Activated gamma-delta T cell treated with Interleukin-2 at 50 U/mL for 16 hours (primary cell): ENCODE data around the gene POMGNT2.

Experiments
- DNase-seq: peaks from one replicate; pipeline ENCODE4 v3.0.0-alpha.2; 2020

The POMGNT2 gene

DNA sequence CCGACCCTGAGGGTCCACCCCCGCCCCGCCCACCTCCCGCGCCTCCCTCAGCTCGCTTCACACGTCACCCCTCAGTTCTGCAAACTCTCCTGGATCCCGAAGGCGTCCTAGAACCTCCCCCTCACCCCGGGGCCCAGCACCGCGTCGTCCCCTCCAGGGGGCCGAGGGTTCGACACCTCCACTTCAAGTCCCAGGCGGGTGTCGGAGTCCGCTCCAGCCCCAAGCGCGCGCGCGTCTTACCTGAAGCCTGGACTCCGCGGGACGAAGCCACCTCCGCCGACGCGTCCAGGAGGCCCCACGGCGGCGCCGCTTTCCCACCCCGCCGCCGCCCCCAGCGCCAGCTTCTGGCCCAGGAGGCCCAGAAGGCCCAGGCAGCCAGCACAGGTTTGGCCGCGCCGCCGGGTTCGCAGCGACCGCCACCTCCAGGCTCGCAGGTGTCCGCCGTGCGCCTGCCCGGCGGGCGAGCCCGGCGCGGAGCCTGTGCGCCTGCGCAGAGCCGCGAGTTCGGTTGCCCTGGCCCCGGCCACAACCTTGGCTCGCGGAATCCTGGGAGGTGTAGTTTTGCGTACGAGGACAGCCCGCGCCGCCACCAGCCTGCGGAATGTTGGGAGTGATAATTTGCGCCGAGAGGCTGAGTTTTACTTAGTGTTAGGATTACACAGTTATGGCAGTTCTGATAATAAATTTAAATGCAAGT, at the start of gene POMGNT2:
Gene POMGNT2 (minus strand): TSS at position 484 of the 697 bp plus-strand sequence. CDS start 24,648 bp downstream, outside the sequence.
- peak; percentile 86 for DNase-seq

DNA sequence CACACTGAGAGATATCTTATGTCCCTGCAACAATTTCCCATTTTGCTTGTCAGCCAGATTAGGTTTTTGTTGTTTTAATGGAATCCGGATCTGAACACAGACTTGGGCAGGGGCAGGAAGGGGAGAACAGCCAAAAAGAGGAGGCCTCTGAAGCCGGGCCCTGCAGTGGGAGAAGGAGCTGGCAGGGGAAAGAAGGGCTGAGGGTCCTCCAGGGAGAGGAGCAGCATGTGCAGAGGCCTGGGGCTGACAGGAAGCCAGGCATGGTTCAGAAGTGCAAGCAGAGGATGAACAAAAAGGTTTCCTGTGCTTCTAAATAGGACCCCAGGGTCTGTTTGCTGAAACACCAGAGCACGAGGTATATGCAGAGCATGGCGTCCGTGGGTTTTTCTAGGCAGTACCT, 49.1 kb upstream of the POMGNT2 start:
- DNase-seq: no peak

DNA sequence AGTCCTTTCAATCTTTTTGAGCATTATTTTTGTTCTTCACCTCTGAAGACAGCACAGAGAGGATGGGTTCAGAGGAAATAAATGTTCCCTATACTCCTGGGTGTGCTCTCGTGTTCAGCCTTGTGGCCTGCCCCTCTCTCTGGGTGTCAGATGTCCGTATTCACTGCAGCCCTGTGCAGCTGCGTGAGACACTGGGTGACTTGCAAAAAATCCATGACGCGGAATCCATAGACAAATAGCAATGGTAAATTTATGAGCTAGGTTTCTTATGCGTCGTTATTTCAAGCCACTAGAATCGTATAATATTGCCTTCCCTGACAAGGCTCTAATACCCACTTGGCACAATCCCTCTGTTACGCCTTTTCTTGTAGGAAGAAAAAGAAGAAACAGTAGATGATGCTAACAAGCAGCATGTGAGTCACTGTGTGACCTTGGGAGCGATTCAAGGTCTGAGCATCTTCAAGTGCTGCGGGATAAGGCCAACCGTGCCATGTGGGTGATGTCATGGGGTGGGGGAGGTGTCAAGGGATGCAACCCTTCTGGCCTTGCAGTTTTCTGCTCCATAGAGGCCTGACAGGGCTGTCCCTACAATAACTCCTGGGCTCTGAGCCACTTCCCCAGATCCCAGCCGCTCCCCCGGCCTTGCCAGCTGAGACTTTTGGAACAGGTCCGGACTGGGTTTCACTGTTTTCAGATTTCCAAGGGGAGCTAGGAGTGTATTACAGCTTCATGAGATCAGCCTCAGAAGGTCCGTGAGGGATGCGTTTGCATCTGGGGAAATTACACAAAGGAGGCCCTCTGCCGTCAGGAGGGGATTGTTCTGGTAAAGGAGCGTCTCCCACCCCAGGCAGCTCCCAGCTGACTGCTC, 47.6 kb upstream of the POMGNT2 start:
- no peak for DNase-seq

DNA sequence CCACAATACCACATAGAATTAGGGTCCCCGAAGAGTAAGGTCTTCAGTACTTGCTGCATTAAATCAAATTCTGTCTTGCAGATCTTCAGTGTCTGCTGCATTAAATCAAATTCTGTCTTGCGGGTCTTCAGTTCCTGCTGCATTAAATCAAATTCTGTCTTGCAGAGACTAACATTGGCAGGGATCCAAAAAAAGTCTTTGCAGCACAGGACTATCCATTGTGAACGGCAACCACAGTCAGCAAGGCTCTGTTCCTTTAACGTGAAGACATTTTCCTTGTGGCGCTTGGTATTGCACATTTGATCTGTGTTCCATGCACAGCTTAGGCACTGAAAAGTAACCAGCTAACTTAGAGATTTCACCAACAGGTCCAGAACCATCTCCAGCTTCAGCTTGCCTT, 46.8 kb upstream of the POMGNT2 start:
- no peak for DNase-seq

DNA sequence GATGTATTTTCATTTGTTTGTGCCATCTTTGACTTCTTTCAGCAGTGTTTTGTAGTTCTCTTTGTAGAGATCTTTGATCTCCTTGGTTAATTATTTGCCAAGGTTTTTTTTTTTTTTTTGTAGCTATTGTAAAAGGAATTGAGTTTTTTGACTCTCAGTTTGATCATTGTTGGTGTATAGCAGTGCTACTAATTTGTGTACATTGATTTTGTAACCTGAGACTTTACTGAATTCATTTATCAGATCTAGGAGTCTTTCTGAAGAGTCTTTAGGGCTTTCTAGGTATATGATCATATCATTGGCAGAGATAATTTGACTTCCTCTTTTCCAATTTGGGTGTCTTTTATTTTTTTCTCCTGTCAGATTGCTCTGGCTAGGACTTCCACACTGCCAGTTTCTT, 42.2 kb upstream of the POMGNT2 start:
- DNase-seq: no peak

DNA sequence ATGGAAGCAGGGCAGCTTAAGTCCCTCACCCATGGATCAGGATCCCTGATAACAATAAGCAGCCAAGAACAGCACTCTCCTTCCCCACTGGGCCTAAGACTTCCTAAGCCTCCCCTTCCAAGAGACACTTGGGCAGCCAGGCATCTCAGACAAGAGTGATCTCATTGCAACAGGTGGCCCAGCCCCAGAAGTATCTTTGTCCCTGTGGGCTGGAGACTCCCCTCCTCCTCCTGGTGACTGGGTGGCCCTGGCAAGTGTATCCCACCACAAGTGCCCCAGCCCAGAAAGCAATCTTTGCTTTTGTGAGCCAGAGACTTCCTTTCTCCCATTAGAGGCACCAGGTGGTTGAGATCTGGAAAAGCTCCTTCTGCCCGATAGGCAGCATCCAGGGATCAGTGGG, 40.7 kb upstream of the POMGNT2 start:
- no peak for DNase-seq

DNA sequence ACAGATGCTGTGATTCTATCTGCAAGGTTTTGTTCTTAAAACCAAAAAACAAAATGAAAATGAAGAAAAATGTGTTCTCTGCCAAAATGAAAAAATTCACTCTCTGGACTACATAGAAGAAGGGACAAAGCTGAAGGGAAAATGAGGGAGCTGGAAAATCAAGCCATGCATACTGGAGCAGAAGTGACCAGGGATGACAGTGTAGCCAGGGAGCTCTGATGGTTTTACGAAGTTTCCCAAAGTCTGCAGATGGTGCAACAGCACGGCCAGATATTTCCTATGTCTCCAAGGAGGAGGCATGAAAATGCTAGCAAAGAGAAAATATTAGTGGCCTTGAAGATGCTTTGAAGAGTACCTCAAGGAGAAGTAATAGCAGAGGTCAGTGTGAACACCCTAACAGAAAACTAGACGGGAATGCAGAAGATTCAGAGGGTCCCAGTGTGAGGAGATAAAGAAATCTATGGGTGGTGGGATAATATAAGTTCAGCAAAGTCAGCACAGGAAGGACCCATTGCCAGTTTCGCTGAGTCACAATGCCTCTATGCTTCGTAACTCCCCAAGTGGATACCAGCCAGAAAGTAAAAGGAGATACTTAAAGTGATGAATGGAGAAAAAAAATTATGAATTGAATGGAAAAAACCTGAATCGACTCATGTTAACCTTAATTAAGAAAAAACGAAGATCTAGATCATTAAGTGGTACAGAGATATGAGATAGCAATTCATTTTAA, 39.0 kb upstream of the POMGNT2 start:
- DNase-seq: no peak

DNA sequence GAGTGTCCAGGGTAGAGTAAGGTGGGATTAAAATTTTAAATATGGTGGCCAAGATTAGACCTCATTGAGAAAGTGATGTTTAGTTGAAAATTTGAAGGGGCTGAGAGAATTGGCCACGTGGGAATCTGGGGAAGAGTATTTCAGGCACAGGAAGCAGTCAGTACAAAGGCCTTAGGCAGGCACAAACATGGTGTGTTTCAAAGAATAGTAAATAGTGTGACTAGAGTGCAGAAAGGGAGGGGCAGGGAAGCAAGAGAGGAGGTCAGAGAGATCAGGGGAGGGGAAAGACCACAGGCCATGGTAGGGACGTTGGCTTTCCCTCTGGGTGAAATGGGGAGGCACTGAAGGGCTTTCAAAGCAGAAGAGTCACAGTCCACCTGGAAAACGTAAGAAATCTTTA, 36.6 kb upstream of the POMGNT2 start:
- no peak for DNase-seq

DNA sequence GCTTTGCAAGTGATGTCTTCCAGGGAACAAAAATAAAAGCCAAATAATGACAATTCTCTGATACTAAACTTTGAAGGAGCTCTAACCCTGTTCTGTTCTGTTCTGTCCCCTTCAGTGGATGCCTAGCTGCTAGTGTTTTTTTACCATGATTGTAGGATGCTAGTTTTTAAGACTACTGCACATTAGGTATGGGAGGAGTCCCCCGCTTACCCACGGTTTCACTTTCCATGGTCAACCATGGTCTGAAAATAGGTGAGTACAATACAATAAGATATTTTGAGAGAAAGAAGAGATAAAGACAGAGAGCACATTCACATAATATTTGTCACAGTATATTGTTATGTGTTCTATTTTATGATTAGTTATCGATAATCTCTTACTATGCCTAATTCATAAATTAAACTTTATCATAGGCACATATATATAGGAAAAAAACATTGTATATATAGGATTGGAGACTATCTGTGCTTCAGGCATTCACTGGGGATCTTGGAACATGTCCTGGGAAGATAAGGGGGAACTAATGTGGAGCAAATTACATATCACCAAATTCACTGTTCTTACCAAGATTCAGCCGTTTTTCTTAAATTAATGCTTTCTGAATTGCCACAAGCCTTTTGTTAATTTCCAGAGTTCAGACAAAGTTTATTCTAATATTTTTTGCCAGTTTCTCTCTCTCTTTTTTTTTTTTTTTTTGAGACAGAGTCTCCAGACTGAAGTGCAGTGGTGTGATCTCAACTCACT, 32.8 kb upstream of the POMGNT2 start:
- no peak for DNase-seq

DNA sequence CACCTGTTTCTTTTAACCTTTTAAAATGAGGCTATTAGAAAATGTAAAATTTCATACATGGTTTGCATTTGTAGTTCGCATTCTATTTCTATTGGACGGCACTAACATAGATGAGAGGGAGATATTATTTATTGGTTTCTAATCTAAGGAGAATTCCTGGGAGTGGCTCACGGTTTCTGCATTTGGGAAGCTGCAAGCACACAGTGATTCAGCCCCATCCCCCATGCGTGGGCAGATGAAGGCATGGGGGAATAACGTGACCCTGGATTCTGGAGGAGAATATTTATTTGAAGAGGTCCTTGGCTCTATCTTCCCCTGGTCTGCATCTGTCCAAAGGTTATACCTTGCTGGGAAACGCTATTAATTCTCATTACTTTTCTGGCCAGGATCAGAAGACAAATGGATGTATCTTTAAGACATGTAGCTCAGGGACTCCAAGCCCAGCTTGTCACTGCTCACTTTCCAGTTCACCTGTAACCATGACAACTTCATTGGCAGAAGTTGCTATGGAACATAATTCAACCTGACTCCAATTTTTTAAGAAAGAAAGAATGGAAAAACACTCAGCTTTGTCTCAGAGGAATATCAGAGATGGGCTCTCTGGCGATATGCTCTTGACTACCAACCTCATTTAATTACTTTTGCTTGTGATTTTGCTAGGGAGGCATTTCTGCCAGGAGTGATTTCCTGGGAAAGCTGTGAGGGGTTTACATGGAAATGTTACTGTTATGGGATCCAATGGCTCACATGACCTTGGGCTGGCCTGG, 27.2 kb upstream of the POMGNT2 start:
- no peak for DNase-seq

DNA sequence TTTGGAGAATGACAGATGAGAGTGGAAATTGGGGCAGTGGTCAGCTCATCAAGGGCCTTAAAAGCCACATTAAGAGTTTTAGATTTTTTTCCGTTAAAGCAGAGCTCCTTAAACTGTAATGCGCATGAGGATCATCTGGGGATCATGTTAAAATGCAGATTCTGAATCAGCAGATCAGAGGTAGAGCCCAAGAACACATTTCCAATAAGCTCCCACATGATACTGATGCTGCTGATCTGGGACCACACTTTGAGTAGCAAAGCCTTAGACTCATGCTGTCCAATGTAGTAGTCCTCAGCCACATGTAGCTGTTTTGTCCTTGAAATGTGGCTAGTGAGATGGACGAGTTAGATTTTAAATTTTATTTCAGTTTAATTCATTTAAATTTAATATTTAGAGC, 26.3 kb upstream of the POMGNT2 start:
- DNase-seq: no peak

DNA sequence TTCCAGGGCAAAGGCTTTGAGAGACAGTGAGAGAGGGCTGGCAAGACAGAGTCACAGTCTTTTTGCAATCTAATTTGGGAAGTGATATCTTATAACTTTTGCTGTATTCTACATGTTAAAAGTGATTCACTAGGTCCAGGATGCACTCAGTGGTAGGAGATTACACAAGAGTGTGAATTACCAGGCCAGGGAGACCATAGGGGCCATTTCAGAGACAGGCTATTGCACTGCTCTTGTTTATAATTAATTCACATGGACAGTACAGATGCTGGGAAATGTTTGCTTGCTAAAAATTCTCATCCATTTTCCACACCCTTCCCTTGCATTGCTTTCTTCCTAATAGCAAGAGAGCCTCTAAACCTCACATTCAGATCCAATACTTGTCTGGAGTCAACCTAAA, 22.6 kb upstream of the POMGNT2 start:
- no peak for DNase-seq

DNA sequence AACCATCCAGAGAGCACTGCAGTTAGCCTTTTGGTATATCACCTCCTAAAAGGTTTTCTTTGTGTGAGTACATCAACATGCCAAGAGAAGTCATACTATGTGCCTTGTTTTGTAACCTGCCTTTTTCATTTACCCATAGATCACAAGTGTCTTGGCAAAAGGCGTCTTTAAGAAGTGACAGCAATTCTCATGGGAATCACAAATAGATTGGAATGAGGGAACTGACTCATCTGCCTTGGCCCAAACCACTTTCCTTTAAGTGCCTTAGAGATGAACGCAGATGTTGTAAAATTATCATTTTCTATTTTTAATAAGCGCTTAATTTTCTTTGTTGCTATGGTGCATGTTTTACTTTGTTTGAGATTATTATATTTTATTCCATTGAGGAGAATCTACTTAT, 20.7 kb upstream of the POMGNT2 start:
- DNase-seq: no peak

DNA sequence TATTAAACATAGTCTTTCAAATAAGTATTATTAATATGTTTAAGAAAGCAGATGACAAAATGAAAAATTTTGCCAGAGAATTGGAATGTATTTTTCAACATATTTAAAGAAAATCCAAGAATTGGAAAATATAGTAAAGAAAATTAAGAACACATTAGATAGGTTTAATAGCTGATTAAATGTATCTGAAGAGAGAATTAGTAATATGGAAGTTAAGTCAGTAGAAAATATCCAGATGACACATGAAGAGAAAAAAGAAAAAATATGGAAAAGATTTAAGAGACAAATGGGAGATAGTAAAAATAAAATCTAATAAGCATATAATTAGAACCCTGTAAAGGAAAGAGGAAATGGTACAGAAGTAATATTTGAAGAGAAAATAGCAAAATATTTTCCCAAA, 18.0 kb upstream of the POMGNT2 start:
- no peak for DNase-seq

DNA sequence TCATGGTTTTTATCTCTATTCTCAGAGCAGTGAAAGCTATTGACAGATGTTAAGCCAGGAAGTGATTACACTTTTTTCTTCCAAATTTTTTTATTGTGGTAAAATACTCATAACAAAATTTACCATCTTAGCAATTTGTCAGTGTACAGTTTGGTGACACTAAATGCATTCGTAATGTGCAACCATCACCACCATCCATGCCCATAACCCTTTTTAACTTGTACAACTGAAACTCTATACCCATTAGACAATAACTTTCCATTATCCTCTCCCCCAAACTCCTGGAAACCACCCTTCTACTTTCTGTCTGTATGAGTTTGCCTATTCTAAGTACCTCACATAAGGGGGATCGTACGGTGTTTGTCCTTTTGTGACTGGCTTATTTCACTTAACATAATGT, 15.1 kb upstream of the POMGNT2 start:
- DNase-seq: no peak

DNA sequence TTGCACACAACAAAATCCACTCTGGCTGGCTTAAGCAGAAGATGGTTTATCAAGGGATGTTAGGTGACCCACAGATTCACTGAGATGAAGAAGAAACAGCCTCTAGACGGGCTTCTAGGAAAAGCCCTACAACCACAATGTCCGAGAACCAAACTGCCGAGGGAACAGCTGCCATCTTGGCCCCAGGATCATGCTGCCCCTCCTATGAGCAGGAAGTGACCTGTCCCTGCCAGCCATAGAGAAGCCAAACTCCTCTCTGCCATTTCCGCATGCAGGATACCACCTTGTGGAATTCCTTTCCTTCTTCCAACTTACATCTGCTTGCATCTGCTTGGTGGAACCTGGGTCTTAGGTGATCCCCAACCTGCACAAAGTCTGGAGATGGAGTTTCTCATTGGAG, 11.4 kb upstream of the POMGNT2 start:
- no peak for DNase-seq

DNA sequence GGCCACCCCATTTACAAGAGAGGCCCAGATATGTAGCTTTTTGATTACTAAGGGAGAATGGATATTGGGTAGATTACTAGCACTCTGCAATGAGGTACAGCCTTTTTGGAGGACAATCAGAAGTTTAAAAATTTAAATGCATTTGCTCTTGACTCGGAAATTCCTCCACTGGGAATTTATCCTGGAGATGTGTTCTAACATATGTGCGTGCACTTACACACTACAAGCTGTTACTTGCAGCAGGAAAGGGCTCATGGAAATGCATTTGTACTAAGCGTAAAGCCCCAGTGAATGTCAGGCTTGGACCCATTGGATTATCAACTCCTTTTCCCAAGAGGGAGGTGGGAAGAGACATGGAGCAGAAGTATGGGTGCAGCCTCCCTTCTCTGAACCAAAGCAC, 7.8 kb upstream of the POMGNT2 start:
- DNase-seq: no peak

DNA sequence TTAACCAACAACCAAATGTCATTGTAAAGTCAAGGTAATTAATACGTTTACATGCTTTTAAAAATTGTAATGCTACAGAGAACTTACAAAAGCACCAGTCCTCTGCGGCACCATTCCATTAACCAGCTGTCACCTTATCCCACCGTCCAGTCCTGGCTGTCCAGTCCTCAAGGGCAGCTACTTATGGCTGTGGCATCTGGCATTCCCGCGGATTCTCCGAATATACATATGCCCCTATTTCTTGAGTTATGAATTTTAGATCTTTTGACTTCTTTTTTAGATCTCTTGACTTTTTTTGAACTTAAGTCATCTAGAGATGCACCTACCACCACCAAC, 382 bp upstream of the POMGNT2 start:
- no peak for DNase-seq

DNA sequence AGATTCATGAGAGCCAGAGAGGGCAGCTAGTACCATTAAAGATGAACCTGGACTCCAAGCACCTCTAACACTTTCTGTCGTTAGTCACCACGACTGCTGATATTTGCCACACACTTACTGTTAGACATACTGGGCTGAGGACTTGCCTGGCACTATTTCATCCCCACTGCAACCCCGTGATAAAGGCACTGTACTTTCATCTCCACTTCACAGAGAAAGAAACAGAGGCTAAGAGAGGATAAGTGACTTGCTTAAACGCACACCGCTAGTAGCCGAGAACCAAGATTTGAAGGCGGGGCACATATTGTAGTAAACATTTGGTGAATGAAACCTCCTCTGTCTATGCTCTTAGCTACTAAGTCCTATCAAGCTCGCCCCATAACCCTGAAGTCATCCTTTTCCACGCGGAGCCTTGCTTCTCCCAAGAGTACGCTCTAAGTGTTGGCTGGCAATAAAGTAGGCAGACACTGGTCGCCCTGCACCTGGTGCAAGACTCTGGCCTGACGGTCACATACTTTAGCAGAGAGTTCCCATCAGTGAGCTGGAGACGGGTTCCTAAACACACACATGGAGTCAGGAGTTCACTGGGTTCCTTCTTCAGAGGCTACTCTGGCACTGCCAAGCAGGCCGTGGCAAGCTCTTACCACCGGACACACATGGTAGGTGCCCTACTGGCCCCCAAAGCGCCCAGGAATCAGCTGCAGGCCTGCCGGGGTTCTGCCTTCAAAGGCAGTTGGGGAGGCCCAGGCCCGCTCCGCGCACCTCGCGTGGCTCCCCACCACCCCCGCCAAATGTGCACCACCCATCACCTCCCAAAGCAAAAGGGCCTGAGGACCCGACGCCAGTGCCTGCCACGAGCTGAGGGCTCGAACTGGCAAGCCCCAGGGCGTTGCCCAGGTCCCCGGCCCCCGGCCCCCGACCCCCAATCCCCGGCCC, 951 bp downstream of the POMGNT2 start:
- DNase-seq: no peak

DNA sequence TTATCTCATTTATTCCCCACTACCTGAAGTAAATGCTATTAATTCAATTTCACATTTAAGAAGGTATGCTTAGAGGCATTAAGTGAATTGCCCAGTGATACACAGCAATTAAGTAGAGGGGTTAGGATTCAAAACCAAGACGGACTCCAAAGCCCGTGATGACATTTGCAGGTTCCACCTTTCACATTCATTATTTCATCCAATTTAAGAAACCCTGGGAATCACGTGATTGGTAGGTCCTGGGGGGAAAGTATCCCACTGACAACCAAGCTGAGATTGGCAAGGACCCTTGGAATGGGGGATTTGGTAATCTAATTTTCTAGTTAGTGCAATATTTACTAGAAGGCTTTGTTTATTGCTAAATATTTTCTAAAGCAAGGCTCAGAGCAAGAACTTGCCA, 1.8 kb downstream of the POMGNT2 start:
- DNase-seq: no peak

DNA sequence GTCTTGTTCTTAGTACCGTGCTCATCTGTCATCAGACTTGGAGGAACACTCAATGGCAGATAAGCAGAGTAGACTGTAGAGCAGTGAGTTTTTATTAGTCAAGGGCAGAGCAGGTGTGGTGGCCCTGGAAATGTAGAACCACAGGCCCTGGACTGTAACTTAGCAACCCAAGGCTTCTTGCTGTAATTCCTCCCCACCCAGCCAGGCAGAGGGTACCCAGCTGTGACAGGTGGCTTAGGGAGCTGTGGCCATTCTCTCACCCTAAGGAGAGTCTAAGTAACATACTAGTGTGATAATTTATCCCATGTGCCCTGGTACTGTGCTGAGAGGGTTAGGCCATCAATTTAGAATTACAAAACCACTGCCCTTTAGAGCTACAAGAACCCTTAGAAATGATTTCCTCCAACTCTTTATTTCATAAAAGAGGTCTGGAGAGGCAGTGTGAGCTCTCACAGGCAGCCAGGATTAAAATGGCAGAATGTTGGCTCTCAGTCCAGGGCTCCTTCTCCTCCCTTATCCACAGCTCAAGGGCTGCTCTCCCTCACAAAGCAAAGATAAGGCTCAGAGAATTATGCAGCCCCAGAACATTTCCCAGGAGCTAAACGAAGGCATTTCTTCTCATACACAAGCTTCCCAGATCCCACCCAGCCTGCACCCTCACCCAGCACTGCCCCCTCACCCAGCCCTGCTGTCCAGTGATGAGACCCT, 3.0 kb downstream of the POMGNT2 start:
- DNase-seq: no peak
